Progenitor cell of endocrine pancreas (in vitro differentiated cells): ENCODE results near the gene LUC7L. TPM values are rescaled to one million over a fixed set of nuclear protein-coding genes. Genes with fewer than 3 reads are reported as not detected.
"Not testable (repeated sequence)": the region's sequence is repeated elsewhere in the genome, so short reads cannot be mapped to it uniquely, and the experiment has no call there.

Experiments
- DNase-seq: peaks from one replicate; pipeline ENCODE4 v3.0.0; 2021; ENCODE audit warnings: low spot score; ENCODE audit not compliant: unreplicated experiment
- H3K27ac Mint-ChIP-seq: 2 replicates; pipeline ENCODE4 v1.8.0; 2021; ENCODE audit warnings: mild to moderate bottlenecking, moderate library complexity, mixed read lengths
- H3K27me3 Mint-ChIP-seq: 2 replicates; pipeline ENCODE4 v1.8.0; 2021; ENCODE audit warnings: mixed read lengths
- H3K36me3 Mint-ChIP-seq: 2 replicates; pipeline ENCODE4 v1.8.0; 2022; ENCODE audit warnings: mixed read lengths; ENCODE audit not compliant: insufficient read depth
- H3K4me1 Mint-ChIP-seq: 2 replicates; pipeline ENCODE4 v1.8.0; 2021; ENCODE audit warnings: low read depth, mixed read lengths
- H3K4me3 Mint-ChIP-seq: 2 replicates; pipeline ENCODE4 v1.8.0; 2021; ENCODE audit warnings: low read depth, mild to moderate bottlenecking, moderate library complexity, mixed read lengths
- H3K9me3 Mint-ChIP-seq: 2 replicates; pipeline ENCODE4 v1.8.0; 2021; ENCODE audit warnings: low read depth, mixed read lengths
- CTCF ChIP-seq: fragments of 200-600 bp; sonication (generic); IDR thresholded peaks from one replicate; pipeline ENCODE4 v1.5.0; 2021; ENCODE audit warnings: antibody characterized with exemption, mild to moderate bottlenecking; ENCODE audit not compliant: unreplicated experiment
- total RNA-seq: library from RNA; stranded (reverse); gene quantifications from 2 replicates; pipeline ENCODE4 v1.2.1, GENCODE V29; 2021

Gene LUC7L
- total RNA-seq, 1 donor from 2014 or later: 229 TPM

GRCh38 chr16:177981-178667 lies 51.1 kb downstream of the LUC7L start:
- DNase-seq: no peak
- Mint-ChIP-seq H3K27me3 (peaks cover 43% of the 10 kb centered on the region), H3K9me3 (no peaks in the 10 kb centered on the region), H3K27ac (no peak overlapping the region), H3K4me1 (peaks cover 4% of the 10 kb centered on the region), H3K36me3 (peaks cover 2% of the 10 kb centered on the region), H3K4me3 (no peak overlapping the region)
- no peak for TF ChIP-seq CTCF

GRCh38 chr16:177394-177822 lies 51.8 kb downstream of the LUC7L start:
- no peaks in the 10 kb centered on the region for H3K36me3 Mint-ChIP-seq
- peaks cover 43% of the 10 kb centered on the region for H3K27me3 Mint-ChIP-seq
- H3K9me3 Mint-ChIP-seq: no peaks in the 10 kb centered on the region
- TF ChIP-seq CTCF: no peak
- no peak overlapping the region for H3K4me3 Mint-ChIP-seq
- no peak overlapping the region for H3K27ac Mint-ChIP-seq
- DNase-seq: no peak
- peaks cover 4% of the 10 kb centered on the region for H3K4me1 Mint-ChIP-seq

- peaks cover 46% of the 10 kb centered on the region for H3K27me3 Mint-ChIP-seq
- not testable (repeated sequence) for H3K9me3 Mint-ChIP-seq, H3K27ac Mint-ChIP-seq
Observed at GRCh38 chr16:176477-177382, 52.5 kb downstream of the LUC7L start, which contains the start of gene HBA1. Gene HBA1, plus strand, starts transcription at chr16:176680. Its CDS starts 37 bp downstream, at chr16:176717.

GRCh38 chr16:176006-176405 lies 53.2 kb downstream of the LUC7L start:
- not testable (repeated sequence) for H3K4me3 Mint-ChIP-seq, H3K36me3 Mint-ChIP-seq, H3K4me1 Mint-ChIP-seq, DNase-seq, H3K27ac Mint-ChIP-seq, H3K9me3 Mint-ChIP-seq
- peaks cover 49% of the 10 kb centered on the region for H3K27me3 Mint-ChIP-seq

More at GRCh38 chr16:176477-177382, 52.5 kb downstream of the LUC7L start, which contains the start of gene HBA1:
- not testable (repeated sequence) for H3K4me1 Mint-ChIP-seq, H3K4me3 Mint-ChIP-seq, H3K36me3 Mint-ChIP-seq, DNase-seq

GRCh38 chr16:175011-175949 lies 54.0 kb downstream of the LUC7L start:
- no peak for DNase-seq
- Mint-ChIP-seq H3K4me3 (peak overlapping the region; percentile 21), H3K36me3 (no peaks in the 10 kb centered on the region), H3K4me1 (peaks cover 4% of the 10 kb centered on the region), H3K27ac (no peak overlapping the region), H3K27me3 (peaks cover 56% of the 10 kb centered on the region), H3K9me3 (no peaks in the 10 kb centered on the region)
- no peak for TF ChIP-seq CTCF

- H3K4me3 Mint-ChIP-seq, H3K9me3 Mint-ChIP-seq, DNase-seq, H3K4me1 Mint-ChIP-seq, H3K36me3 Mint-ChIP-seq: not testable (repeated sequence)
- H3K27ac Mint-ChIP-seq: peak overlapping the region; percentile 6
- peaks cover 64% of the 10 kb centered on the region for H3K27me3 Mint-ChIP-seq
Observed at GRCh38 chr16:173928-174769, 55.1 kb downstream of the LUC7L start.

GRCh38 chr16:173211-173854 lies 55.9 kb downstream of the LUC7L start:
- not testable (repeated sequence) for H3K9me3 Mint-ChIP-seq, DNase-seq, H3K27ac Mint-ChIP-seq, H3K4me3 Mint-ChIP-seq, H3K4me1 Mint-ChIP-seq, H3K36me3 Mint-ChIP-seq
- peaks cover 67% of the 10 kb centered on the region for H3K27me3 Mint-ChIP-seq

GRCh38 chr16:172374-172941 lies 56.8 kb downstream of the LUC7L start, which contains the start of gene HBA2:
Gene HBA2, plus strand, starts transcription at chr16:172876. Its CDS starts 37 bp downstream, at chr16:172913.
- H3K4me3 Mint-ChIP-seq, H3K27ac Mint-ChIP-seq, DNase-seq, H3K36me3 Mint-ChIP-seq, H3K4me1 Mint-ChIP-seq, H3K9me3 Mint-ChIP-seq: not testable (repeated sequence)
- peaks cover 67% of the 10 kb centered on the region for H3K27me3 Mint-ChIP-seq
